GM21619 (cell line): ENCODE measurements around the gene TM2D1.
"Not testable (repeated sequence)": the region's sequence is repeated elsewhere in the genome, so short reads cannot be mapped to it uniquely, and the experiment has no call there.

ENCODE experiments used
- ATAC-seq: cut with Tn5 transposase; IDR thresholded peaks from one replicate; pipeline ENCODE4 v1.9.1; 2021; ENCODE audit not compliant: unreplicated experiment

The TM2D1 gene

GRCh38 chr1:61724813-61725694 lies at the start of gene TM2D1:
TSS of gene TM2D1 (minus strand) at chr1:61725141. CDS start at chr1:61725120, 21 bp downstream.
- peak; percentile 99 for ATAC-seq

GRCh38 chr1:61770131-61770530 lies 45.2 kb upstream of the TM2D1 start:
- ATAC-seq: no peak

GRCh38 chr1:61757950-61758349 lies 33.0 kb upstream of the TM2D1 start:
- no peak for ATAC-seq

GRCh38 chr1:61756773-61757172 lies 31.8 kb upstream of the TM2D1 start:
- no peak for ATAC-seq

GRCh38 chr1:61754545-61754944 lies 29.6 kb upstream of the TM2D1 start:
- ATAC-seq: no peak

- ATAC-seq: no peak
These were observed 29.1 kb upstream of the TM2D1 start for GRCh38 chr1:61753998-61754508.

GRCh38 chr1:61752921-61753389 lies 28.0 kb upstream of the TM2D1 start:
- no peak for ATAC-seq

GRCh38 chr1:61749574-61749973 lies 24.6 kb upstream of the TM2D1 start:
- ATAC-seq: no peak

GRCh38 chr1:61748566-61748965 lies 23.6 kb upstream of the TM2D1 start:
- no peak for ATAC-seq

GRCh38 chr1:61746813-61747212 lies 21.9 kb upstream of the TM2D1 start:
- ATAC-seq: no peak

- ATAC-seq: no peak
These were observed 19.0 kb upstream of the TM2D1 start for GRCh38 chr1:61743716-61744580.

- ATAC-seq: no peak
These were observed 18.4 kb upstream of the TM2D1 start for GRCh38 chr1:61743431-61743705.

GRCh38 chr1:61742620-61743430 lies 17.9 kb upstream of the TM2D1 start:
- peak; percentile 59 for ATAC-seq

- ATAC-seq: peak; percentile 73
These were observed 17.0 kb upstream of the TM2D1 start, which contains the start of gene PATJ for GRCh38 chr1:61741711-61742619. TSS of gene PATJ (plus strand) at chr1:61742480. CDS start at chr1:61762893, 20,413 bp downstream.

- no peak for ATAC-seq
These were observed 16.1 kb upstream of the TM2D1 start for GRCh38 chr1:61740751-61741700.

- ATAC-seq: no peak
These were observed 7.8 kb upstream of the TM2D1 start for GRCh38 chr1:61732726-61733125.

GRCh38 chr1:61730679-61731078 lies 5.7 kb upstream of the TM2D1 start:
- not testable (repeated sequence) for ATAC-seq

GRCh38 chr1:61727544-61727943 lies 2.6 kb upstream of the TM2D1 start:
- no peak for ATAC-seq

- ATAC-seq: no peak
These were observed 482 bp downstream of the TM2D1 start for GRCh38 chr1:61724506-61724812.
